ENCODE results near the gene CSF3. TPM values are rescaled to one million over a fixed set of nuclear protein-coding genes. Genes with fewer than 3 reads are reported as not detected.
A peak's percentile ranks its signal among the peaks of the same experiment; 100 is the strongest.

The CSF3 gene
- total and polyA plus RNA-seq, 2 of the 13 experiments (the other 11 are each of a cell fraction or from before 2014, with no cell fraction given), result 0.09 TPM; not detected in 1

DNA sequence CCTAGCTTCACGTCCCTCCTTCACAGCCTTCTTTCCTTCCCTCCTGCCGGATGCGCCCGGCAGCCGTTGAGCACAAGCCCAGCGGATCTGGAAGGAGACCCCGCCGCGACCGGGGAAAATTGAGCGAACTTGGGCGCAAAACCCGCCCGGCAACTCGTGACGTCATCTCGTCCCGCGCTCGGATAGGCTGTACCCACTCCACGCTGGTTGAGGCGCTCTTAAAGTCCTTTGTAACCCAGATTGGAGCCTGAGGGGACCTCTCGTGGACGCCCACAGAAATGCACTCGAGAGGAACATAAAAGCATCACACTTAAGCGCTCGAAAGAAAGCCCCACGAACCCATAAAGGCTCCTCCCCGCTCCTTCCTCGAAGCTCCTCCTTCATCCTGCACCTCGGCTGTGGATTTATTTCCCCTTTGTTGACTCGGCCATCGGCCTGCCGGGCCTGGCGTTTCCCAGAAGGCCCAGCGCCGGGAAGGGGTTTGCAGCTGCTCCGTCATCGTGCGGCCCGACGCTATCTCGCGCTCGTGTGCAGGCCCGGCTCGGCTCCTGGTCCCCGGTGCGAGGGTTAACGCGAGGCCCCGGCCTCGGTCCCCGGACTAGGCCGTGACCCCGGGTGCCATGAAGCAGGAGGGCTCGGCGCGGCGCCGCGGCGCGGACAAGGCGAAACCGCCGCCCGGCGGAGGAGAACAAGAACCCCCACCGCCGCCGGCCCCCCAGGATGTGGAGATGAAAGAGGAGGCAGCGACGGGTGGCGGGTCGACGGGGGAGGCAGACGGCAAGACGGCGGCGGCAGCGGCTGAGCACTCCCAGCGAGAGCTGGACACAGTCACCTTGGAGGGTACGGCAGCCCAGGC lies 34.7 kb upstream of the CSF3 start, which contains the start of gene PSMD3 (continued):
- TF ChIP-seq, protein P1, sequence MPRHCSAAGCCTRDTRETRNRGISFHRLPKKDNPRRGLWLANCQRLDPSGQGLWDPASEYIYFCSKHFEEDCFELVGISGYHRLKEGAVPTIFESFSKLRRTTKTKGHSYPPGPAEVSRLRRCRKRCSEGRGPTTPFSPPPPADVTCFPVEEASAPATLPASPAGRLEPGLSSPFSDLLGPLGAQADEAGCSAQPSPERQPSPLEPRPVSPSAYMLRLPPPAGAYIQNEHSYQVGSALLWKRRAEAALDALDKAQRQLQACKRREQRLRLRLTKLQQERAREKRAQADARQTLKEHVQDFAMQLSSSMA (CRISPR knock-in tag; IDR thresholded peaks at IDR 0.05), result peak; percentile 90
- TF ChIP-seq ARNT (IDR thresholded peaks at IDR 0.05) (no peak), KAT2B (IDR thresholded peaks at IDR 0.05; ENCODE audit: borderline replicate concordance, low read depth, low read length) (no peak), MAFG (CRISPR knock-in tag; IDR thresholded peaks at IDR 0.05) (peak; percentile 83), ZNF672 (CRISPR knock-in tag; IDR thresholded peaks at IDR 0.05) (peak; percentile 59; the same call in 1 of the 2 replicates), ZNF230 (CRISPR knock-in tag; IDR thresholded peaks at IDR 0.05) (peak; percentile 99), ZNF354B (CRISPR knock-in tag; IDR thresholded peaks at IDR 0.05) (peak; percentile 78; the same call in 1 of the 2 replicates), ZNF773 (CRISPR knock-in tag; IDR thresholded peaks at IDR 0.05; ENCODE audit: borderline replicate concordance) (peak; percentile 96), GABPA (IDR thresholded peaks at IDR 0.05; ENCODE audit: low read depth, low read length) (no peak), GABPA (CRISPR knock-in tag; IDR thresholded peaks at IDR 0.05; ENCODE audit: low read depth) (peak; percentile 82), ZNF761 (CRISPR knock-in tag; conservative IDR thresholded peaks at IDR 0.05) (peak; percentile 70; the same call in 1 of the 2 replicates), POLR2G (IDR thresholded peaks at IDR 0.05; ENCODE audit: low read depth, low read length) (peak; percentile 93), KMT2A (CRISPR knock-in tag; IDR thresholded peaks at IDR 0.05) (peak; percentile 100), JARID2 (CRISPR knock-in tag; IDR thresholded peaks at IDR 0.05; ENCODE audit: insufficient replicate concordance) (peak; percentile 90)
- TF ChIP-seq, protein P2, sequence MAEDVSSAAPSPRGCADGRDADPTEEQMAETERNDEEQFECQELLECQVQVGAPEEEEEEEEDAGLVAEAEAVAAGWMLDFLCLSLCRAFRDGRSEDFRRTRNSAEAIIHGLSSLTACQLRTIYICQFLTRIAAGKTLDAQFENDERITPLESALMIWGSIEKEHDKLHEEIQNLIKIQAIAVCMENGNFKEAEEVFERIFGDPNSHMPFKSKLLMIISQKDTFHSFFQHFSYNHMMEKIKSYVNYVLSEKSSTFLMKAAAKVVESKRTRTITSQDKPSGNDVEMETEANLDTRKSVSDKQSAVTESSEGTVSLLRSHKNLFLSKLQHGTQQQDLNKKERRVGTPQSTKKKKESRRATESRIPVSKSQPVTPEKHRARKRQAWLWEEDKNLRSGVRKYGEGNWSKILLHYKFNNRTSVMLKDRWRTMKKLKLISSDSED (CRISPR knock-in tag; IDR thresholded peaks at IDR 0.05), result no peak
- TF ChIP-seq, protein P3, sequence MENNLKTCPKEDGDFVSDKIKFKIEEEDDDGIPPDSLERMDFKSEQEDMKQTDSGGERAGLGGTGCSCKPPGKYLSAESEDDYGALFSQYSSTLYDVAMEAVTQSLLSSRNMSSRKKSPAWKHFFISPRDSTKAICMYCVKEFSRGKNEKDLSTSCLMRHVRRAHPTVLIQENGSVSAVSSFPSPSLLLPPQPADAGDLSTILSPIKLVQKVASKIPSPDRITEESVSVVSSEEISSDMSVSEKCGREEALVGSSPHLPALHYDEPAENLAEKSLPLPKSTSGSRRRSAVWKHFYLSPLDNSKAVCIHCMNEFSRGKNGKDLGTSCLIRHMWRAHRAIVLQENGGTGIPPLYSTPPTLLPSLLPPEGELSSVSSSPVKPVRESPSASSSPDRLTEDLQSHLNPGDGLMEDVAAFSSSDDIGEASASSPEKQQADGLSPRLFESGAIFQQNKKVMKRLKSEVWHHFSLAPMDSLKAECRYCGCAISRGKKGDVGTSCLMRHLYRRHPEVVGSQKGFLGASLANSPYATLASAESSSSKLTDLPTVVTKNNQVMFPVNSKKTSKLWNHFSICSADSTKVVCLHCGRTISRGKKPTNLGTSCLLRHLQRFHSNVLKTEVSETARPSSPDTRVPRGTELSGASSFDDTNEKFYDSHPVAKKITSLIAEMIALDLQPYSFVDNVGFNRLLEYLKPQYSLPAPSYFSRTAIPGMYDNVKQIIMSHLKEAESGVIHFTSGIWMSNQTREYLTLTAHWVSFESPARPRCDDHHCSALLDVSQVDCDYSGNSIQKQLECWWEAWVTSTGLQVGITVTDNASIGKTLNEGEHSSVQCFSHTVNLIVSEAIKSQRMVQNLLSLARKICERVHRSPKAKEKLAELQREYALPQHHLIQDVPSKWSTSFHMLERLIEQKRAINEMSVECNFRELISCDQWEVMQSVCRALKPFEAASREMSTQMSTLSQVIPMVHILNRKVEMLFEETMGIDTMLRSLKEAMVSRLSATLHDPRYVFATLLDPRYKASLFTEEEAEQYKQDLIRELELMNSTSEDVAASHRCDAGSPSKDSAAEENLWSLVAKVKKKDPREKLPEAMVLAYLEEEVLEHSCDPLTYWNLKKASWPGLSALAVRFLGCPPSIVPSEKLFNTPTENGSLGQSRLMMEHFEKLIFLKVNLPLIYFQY (CRISPR knock-in tag; IDR thresholded peaks at IDR 0.05; ENCODE audit: borderline replicate concordance), result peak; percentile 97
- TF ChIP-seq, protein P4, sequence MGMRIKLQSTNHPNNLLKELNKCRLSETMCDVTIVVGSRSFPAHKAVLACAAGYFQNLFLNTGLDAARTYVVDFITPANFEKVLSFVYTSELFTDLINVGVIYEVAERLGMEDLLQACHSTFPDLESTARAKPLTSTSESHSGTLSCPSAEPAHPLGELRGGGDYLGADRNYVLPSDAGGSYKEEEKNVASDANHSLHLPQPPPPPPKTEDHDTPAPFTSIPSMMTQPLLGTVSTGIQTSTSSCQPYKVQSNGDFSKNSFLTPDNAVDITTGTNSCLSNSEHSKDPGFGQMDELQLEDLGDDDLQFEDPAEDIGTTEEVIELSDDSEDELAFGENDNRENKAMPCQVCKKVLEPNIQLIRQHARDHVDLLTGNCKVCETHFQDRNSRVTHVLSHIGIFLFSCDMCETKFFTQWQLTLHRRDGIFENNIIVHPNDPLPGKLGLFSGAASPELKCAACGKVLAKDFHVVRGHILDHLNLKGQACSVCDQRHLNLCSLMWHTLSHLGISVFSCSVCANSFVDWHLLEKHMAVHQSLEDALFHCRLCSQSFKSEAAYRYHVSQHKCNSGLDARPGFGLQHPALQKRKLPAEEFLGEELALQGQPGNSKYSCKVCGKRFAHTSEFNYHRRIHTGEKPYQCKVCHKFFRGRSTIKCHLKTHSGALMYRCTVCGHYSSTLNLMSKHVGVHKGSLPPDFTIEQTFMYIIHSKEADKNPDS (CRISPR knock-in tag; IDR thresholded peaks at IDR 0.05), result peak; percentile 89
- TF ChIP-seq, protein P5, sequence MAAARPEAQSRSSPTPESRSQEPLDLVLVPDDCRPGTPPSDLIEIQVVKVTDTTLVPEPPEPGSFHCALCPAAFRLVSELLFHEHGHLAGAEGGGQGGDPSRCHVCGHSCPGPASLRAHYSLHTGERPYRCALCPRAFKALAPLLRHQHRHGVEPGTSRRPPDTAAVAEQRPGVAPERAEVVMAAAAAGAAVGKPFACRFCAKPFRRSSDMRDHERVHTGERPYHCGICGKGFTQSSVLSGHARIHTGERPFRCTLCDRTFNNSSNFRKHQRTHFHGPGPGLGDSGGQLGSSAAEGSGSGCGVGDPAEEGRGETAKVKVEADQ (CRISPR knock-in tag; IDR thresholded peaks at IDR 0.05; ENCODE audit: borderline replicate concordance), result peak; percentile 55; the same call in 1 of the 2 replicates

Data from HepG2 (cell line).